ENCODE measurements around the gene NUP188.
A peak's percentile ranks its signal among the peaks of the same experiment; 100 is the strongest.
"Not testable (repeated sequence)": the region's sequence is repeated elsewhere in the genome, so short reads cannot be mapped to it uniquely, and the experiment has no call there.

Gene NUP188

GRCh38 chr9:129001504-129002325 is 54.2 kb downstream of the NUP188 start:
- H3K4me3 ChIP-seq (ENCODE audit: low read depth, low read length) = no peak overlapping the region
- no peak for TF ChIP-seq CTCF (IDR thresholded peaks at IDR 0.05; ENCODE audit: insufficient read depth, low read depth, low read length, missing control alignments)
- DNase-seq (ENCODE audit: low read depth) = no peak

GRCh38 chr9:129002992-129003391 is 55.5 kb downstream of the NUP188 start:
- no peak overlapping the region for H3K4me3 ChIP-seq (ENCODE audit: low read depth, low read length)
- no peak for DNase-seq (ENCODE audit: low read depth)
- no peak for TF ChIP-seq CTCF (IDR thresholded peaks at IDR 0.05; ENCODE audit: insufficient read depth, low read depth, low read length, missing control alignments)

- H3K4me3 ChIP-seq (ENCODE audit: low read depth, low read length); DNase-seq (ENCODE audit: low read depth): not testable (repeated sequence)
Measured at GRCh38 chr9:129004173-129004572, 56.7 kb downstream of the NUP188 start.

DNA sequence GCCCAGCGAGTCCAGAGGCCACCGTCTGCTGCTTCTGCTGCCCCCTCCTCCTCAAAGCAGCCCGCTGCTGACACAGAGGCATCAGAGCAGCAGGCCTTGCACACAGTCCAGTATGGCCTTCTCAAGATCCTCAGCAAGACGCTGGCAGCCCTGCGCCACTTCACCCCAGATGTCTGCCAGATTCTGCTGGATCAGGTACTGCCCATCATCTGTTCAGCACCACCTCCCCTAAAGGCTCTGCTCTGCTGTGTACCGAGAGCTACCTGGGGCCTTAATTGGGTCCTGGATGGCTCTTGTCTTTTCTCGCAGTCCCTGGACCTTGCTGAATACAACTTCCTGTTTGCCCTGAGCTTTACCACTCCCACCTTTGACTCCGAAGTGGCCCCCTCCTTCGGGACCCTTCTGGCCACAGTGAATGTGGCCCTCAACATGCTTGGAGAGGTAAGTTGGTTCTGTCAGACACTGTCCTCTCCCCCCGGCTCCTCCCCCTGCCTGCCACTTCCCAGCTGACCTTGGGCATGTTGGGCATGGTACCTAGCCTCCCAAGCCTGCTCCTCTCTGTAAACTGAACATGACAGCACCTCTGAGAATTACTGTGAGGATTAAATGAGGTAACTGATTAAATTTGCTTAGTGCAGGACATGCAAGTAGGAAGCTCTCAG is 58.0 kb downstream of the NUP188 start:
- no peak overlapping the region for H3K4me3 ChIP-seq (ENCODE audit: low read depth, low read length)
- no peak for DNase-seq (ENCODE audit: low read depth)
- TF ChIP-seq CTCF (IDR thresholded peaks at IDR 0.05; ENCODE audit: insufficient read depth, low read depth, low read length, missing control alignments) = no peak

GRCh38 chr9:129006328-129007034 is 59.0 kb downstream of the NUP188 start:
- no peak overlapping the region for H3K4me3 ChIP-seq (ENCODE audit: low read depth, low read length)
- DNase-seq (ENCODE audit: low read depth) = peak; percentile 72
- TF ChIP-seq CTCF (IDR thresholded peaks at IDR 0.05; ENCODE audit: insufficient read depth, low read depth, low read length, missing control alignments) = peak; percentile 80

DNA sequence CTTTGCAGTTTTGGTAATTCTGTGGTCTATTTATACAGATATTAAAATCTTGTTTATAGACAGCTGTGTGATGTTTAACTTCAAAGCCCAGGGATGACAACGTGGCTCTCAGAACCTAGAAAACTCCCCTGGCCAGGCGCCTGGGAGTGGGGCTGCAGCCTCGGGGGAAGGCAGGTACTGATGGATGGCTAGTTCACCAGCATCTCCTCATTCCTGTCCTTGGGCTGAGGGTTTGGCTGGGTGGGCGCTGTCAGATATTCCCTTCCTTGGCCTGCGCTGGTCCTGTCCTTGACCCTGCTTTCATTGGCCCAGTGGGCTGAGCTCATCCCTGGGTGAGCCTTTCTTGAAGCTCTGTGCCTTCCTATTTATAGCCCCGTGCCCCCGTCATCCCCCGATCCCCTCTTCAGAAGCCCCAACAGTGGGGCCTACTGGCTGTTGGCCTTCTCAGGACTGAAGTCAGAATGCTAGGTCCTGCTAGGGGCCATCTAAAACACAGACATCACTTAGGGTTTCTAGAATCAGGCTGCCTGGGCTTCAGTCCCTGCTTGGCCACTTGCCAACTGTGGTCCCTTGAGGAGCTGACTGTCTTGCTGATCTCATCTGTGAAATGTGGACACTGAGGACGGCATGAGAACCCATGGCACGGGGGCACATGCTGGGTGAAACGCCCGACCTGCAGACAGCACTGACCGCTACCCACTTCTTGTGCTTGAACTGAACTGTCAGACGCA is 59.7 kb downstream of the NUP188 start:
- H3K4me3 ChIP-seq (ENCODE audit: low read depth, low read length) = no peak overlapping the region
- TF ChIP-seq CTCF (IDR thresholded peaks at IDR 0.05; ENCODE audit: insufficient read depth, low read depth, low read length, missing control alignments) = no peak
- no peak for DNase-seq (ENCODE audit: low read depth)

All from GM12865 (cell line).